ENCODE data around the gene MON1B. TPM values are rescaled to one million over a fixed set of nuclear protein-coding genes. Genes with fewer than 3 reads are reported as not detected.
"Not testable (repeated sequence)": the region's sequence is repeated elsewhere in the genome, so short reads cannot be mapped to it uniquely, and the experiment has no call there.

The MON1B gene
- total and polyA plus RNA-seq, 8 donors, result 9.1 to 48.7 (median 22.7) TPM

GRCh38 chr16:77157346-77158058, 33.5 kb upstream of the MON1B start:
- intact Hi-C loops (cut with DNase I; ENCODE audit: low total_unique reads), result no loop called here
- H3K27ac ChIP-seq, result no peak overlapping the region

GRCh38 chr16:77158293-77158692, 32.7 kb upstream of the MON1B start:
- DNase-seq, result no peak
- H3K9me3 ChIP-seq, result no peaks in the 10 kb centered on the region
- no peak overlapping the region for H3K27ac ChIP-seq
- intact Hi-C loops (cut with DNase I; ENCODE audit: low total_unique reads), result no loop called here
- H3K36me3 ChIP-seq, result no peaks in the 10 kb centered on the region
- H3K27me3 ChIP-seq, result peaks cover 0 to 10% (median 0%) of the 10 kb centered on the region in 3 donors
- TF ChIP-seq POLR2AphosphoS5 (IDR thresholded peaks at IDR 0.05) (no peak), EP300 (IDR thresholded peaks at IDR 0.05) (no peak), POLR2A (IDR thresholded peaks at IDR 0.05) (no peak), CTCF (IDR thresholded peaks at IDR 0.05) (no peak)
- H3K4me1 ChIP-seq, result no peaks in the 10 kb centered on the region
- WGBS, 5 donors, result 78 to 94% (median 88%) methylated on average over 6 of the region's 6 CpGs
- H3K4me3 ChIP-seq, result no peak overlapping the region

More at GRCh38 chr16:77157346-77158058, 33.5 kb upstream of the MON1B start:
- peak in 1 of 2 donors; percentile 13 for DNase-seq
- no peaks in the 10 kb centered on the region for H3K36me3 ChIP-seq
- no peaks in the 10 kb centered on the region for H3K9me3 ChIP-seq
- no peaks in the 10 kb centered on the region for H3K4me1 ChIP-seq
- no peak for TF ChIP-seq CTCF (IDR thresholded peaks at IDR 0.05)
- no peak for TF ChIP-seq POLR2AphosphoS5 (IDR thresholded peaks at IDR 0.05)
- TF ChIP-seq EP300 (IDR thresholded peaks at IDR 0.05), result no peak
- no peak for TF ChIP-seq POLR2A (IDR thresholded peaks at IDR 0.05)
- peaks cover 0 to 13% (median 0%) of the 10 kb centered on the region in 3 donors for H3K27me3 ChIP-seq
- no peak overlapping the region for H3K4me3 ChIP-seq
- 37 to 51% (median 47%) methylated on average over 3 of the region's 3 CpGs for WGBS, 5 donors

- intact Hi-C loops (cut with DNase I; ENCODE audit: low total_unique reads), result loop anchor here (5.0 kb wide), 1 partner anchor 1373 kb away; no protein-coding TSS in a partner anchor
- 72 to 86% (median 80%) methylated on average over 2 of the region's 2 CpGs for WGBS, 5 donors
- TF ChIP-seq CTCF (IDR thresholded peaks at IDR 0.05) (no peak), POLR2AphosphoS5 (IDR thresholded peaks at IDR 0.05) (no peak), EP300 (IDR thresholded peaks at IDR 0.05) (no peak), POLR2A (IDR thresholded peaks at IDR 0.05) (no peak)
Measured at GRCh38 chr16:77165006-77165405, 26.0 kb upstream of the MON1B start.

GRCh38 chr16:77165536-77166236, 25.3 kb upstream of the MON1B start:
- DNase-seq, H3K4me1 ChIP-seq, H3K9me3 ChIP-seq, H3K27ac ChIP-seq, H3K4me3 ChIP-seq, H3K36me3 ChIP-seq: not testable (repeated sequence)
- H3K27me3 ChIP-seq, result peaks cover 0 to 21% (median 0%) of the 10 kb centered on the region in 3 donors
- WGBS, 5 donors, result 77 to 86% (median 83%) methylated on average over 9 of the region's 9 CpGs
- intact Hi-C loops (cut with DNase I; ENCODE audit: low total_unique reads), result loop anchor here (5.0 kb wide), 1 partner anchor 1373 kb away; no protein-coding TSS in a partner anchor

More at GRCh38 chr16:77165006-77165405, 26.0 kb upstream of the MON1B start:
- no peak overlapping the region for H3K4me3 ChIP-seq
- DNase-seq, result no peak
- no peaks in the 10 kb centered on the region for H3K9me3 ChIP-seq
- H3K27me3 ChIP-seq, result peaks cover 0 to 14% (median 0%) of the 10 kb centered on the region in 3 donors
- no peaks in the 10 kb centered on the region for H3K36me3 ChIP-seq
- H3K4me1 ChIP-seq, result no peaks in the 10 kb centered on the region
- no peak overlapping the region for H3K27ac ChIP-seq
